ENCODE measurements around the gene NKD2.

NKD2 gene

DNA sequence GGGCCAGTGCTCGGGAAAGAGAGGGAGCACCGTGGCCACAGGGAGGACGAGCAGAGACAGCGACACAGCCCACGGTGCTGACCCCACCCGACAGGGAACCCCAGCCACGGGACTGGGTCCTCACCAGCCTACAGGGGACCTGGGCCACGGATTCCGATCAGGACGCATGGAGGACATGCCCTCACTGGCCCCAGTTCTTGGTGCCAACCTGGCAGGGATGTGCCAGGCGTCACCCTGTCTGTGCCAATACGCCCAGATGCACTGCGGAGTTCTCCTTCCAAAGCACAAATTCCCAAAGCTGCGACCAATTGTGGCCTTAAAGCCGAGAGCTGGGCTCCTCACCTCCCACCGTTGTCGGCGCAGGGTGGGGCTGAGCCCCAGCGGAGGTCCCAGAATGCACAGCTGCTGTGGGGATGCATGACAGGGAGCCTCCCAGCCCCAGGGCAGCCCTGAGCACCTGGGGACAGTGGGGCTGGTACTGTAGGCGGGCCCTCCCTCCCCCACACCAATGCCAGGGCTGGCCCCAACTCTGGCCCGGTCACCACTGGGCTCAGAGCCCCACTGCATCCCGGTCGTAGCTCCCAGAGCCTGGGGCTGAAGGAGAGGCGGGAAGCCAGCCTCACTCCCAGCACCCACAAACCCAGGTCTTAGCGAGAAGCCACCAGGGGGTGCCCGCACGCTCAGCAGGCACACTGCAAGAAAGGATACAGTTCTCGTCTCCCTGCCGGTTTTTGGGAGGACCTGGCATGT, 44.2 kb downstream of the NKD2 start:
- no peak overlapping the region for H3K27ac ChIP-seq (ENCODE audit: low read length)
- no peaks in the 10 kb centered on the region for H3K9me3 ChIP-seq (ENCODE audit: control insufficient read depth, low read depth, low read length)
- H3K4me1 ChIP-seq (ENCODE audit: control insufficient read depth, low read depth, low read length), result no peaks in the 10 kb centered on the region
- no peak overlapping the region for H3K9ac ChIP-seq (ENCODE audit: low read length)
- no peaks in the 10 kb centered on the region for H3K27me3 ChIP-seq (ENCODE audit: control insufficient read depth, insufficient read depth, low read length)
- peaks cover 6% of the 10 kb centered on the region for H3K36me3 ChIP-seq (ENCODE audit: control insufficient read depth, low read depth, low read length)
- no peak overlapping the region for H3K4me3 ChIP-seq (ENCODE audit: low read length)

GRCh38 chr5:1053391-1054017, 44.9 kb downstream of the NKD2 start:
- H3K27ac ChIP-seq (ENCODE audit: low read length), result no peak overlapping the region
- no peaks in the 10 kb centered on the region for H3K9me3 ChIP-seq (ENCODE audit: control insufficient read depth, low read depth, low read length)
- no peak overlapping the region for H3K9ac ChIP-seq (ENCODE audit: low read length)
- H3K36me3 ChIP-seq (ENCODE audit: control insufficient read depth, low read depth, low read length), result peaks cover 9% of the 10 kb centered on the region
- no peaks in the 10 kb centered on the region for H3K27me3 ChIP-seq (ENCODE audit: control insufficient read depth, insufficient read depth, low read length)
- H3K4me3 ChIP-seq (ENCODE audit: low read length), result no peak overlapping the region
- no peaks in the 10 kb centered on the region for H3K4me1 ChIP-seq (ENCODE audit: control insufficient read depth, low read depth, low read length)

DNA sequence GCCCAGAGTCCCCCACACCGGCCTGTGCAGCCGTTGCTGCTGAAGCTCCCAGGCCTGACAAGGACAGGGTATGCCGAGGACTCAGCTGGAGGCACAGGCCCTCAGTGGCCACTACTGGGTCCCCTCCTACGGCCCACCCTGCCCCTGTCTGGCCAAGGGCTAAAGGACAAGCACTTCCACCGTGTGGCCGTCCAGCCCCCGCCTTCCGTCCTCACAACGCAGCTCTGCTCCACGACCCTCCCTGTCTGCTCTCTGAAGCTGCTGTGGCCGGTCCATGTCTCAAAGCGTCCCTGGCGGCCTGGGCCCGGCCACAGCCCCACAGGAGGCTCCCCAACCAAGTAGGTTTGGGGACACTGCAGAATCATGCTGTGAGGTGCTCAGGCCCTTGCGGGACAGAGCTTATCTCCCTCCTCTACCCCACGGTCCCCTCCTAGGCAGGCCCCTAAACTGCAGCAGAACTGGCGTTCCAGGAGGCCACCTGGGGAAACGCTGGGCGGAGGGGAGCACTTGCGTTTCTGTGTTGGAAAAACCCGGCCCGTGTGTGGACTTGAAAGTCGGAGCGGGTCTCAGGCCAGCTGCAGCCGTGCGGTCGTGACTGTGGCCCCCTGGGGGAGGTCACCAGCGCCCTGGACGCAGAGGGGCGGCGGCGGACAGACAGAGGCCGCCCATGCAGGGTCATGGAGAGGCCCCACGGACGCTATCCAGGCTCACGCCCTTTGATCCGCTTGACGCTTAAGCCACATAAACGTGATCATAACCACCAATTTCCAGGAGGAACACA, 45.6 kb downstream of the NKD2 start:
- Histone ChIP-seq H3K4me3 (ENCODE audit: low read length) (no peak overlapping the region), H3K27me3 (ENCODE audit: control insufficient read depth, insufficient read depth, low read length) (no peaks in the 10 kb centered on the region), H3K9ac (ENCODE audit: low read length) (no peak overlapping the region), H3K9me3 (ENCODE audit: control insufficient read depth, low read depth, low read length) (no peaks in the 10 kb centered on the region), H3K27ac (ENCODE audit: low read length) (no peak overlapping the region), H3K36me3 (ENCODE audit: control insufficient read depth, low read depth, low read length) (peaks cover 9% of the 10 kb centered on the region), H3K4me1 (ENCODE audit: control insufficient read depth, low read depth, low read length) (no peaks in the 10 kb centered on the region)

DNA sequence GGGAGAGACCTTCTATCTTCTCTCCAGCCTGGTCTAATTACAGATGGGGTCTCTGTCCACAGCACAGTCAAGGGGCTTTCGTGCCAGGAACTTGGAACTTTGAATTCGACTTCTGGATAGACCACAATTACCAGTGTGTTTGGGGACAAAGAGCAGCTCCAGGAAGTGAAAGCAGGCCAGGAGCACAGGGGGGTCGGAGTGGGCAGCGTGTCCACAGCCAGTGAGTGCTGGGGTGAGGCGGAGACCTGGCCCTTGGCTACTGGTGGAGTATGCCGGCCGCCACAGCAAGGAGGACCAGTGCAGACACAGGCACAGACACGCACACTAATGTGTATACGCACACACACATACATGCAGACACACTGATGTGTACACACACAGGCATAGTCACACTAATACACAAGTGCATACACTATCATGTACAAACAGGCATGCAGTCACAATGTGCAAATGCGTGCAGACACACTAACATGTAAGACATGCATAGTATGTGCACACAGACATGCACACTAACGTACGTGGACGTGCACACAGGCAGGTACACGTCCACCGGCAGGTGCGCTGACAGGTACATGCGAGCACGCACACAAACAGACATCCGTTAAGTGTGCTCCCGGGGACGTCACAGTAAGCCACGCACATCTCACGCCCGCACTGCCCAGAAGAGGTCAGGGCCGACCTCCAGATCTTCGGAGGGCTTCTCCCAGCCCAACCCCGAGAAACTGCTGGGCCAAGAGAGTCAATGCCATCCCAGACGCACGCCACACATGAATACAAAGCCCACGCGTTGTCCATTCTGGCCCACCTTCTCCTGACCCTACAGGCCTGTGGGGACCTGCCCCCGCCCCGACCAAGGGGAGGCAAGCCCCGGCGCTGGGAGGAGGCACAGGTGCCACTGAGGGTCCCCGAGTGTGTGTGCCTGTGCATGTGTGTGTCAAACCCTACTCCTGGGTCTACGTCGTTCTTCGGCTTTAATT, 46.5 kb downstream of the NKD2 start:
- no peak overlapping the region for H3K4me3 ChIP-seq (ENCODE audit: low read length)
- no peaks in the 10 kb centered on the region for H3K27me3 ChIP-seq (ENCODE audit: control insufficient read depth, insufficient read depth, low read length)
- H3K4me1 ChIP-seq (ENCODE audit: control insufficient read depth, low read depth, low read length), result no peaks in the 10 kb centered on the region
- H3K9me3 ChIP-seq (ENCODE audit: control insufficient read depth, low read depth, low read length), result no peaks in the 10 kb centered on the region
- peaks cover 13% of the 10 kb centered on the region for H3K36me3 ChIP-seq (ENCODE audit: control insufficient read depth, low read depth, low read length)
- H3K9ac ChIP-seq (ENCODE audit: low read length), result no peak overlapping the region
- no peak overlapping the region for H3K27ac ChIP-seq (ENCODE audit: low read length)

DNA sequence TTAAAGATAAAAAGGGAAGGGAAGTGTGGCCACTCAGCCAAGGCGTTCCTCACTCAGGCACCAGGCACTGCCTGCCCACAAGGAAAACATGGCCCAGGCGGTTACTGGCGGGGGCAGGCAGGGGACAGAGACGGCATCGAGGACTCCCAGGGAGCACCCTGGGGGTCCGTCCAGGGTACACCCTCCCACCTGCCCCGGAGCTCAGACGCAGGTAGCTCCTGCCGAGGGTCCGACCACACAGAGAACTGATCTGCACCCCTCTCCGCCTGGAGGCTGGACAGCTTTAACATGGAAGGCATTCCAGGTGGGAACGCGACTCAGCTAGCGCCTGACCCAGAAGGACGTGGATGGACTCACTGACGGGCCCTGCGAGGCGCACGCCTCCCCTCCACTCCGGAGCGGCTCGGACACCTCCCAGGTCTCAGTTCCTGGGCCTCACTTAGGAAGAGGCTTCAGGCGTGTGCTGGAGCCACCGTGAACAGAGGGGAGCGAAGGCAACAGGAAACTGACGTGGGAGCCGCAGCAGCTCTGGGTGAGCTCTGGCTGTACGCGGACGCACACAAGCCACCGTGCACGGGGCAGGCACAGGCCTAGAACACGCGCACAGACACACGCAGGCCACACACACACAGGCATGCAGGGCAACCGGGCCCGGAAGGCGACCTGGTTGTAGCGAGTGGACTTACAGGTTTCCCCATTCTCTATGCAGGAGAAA, 47.5 kb downstream of the NKD2 start:
- no peak overlapping the region for H3K9ac ChIP-seq (ENCODE audit: low read length)
- no peaks in the 10 kb centered on the region for H3K9me3 ChIP-seq (ENCODE audit: control insufficient read depth, low read depth, low read length)
- no peaks in the 10 kb centered on the region for H3K4me1 ChIP-seq (ENCODE audit: control insufficient read depth, low read depth, low read length)
- H3K27ac ChIP-seq (ENCODE audit: low read length), result no peak overlapping the region
- H3K36me3 ChIP-seq (ENCODE audit: control insufficient read depth, low read depth, low read length), result peaks cover 20% of the 10 kb centered on the region
- H3K4me3 ChIP-seq (ENCODE audit: low read length), result no peak overlapping the region
- no peaks in the 10 kb centered on the region for H3K27me3 ChIP-seq (ENCODE audit: control insufficient read depth, insufficient read depth, low read length)

DNA sequence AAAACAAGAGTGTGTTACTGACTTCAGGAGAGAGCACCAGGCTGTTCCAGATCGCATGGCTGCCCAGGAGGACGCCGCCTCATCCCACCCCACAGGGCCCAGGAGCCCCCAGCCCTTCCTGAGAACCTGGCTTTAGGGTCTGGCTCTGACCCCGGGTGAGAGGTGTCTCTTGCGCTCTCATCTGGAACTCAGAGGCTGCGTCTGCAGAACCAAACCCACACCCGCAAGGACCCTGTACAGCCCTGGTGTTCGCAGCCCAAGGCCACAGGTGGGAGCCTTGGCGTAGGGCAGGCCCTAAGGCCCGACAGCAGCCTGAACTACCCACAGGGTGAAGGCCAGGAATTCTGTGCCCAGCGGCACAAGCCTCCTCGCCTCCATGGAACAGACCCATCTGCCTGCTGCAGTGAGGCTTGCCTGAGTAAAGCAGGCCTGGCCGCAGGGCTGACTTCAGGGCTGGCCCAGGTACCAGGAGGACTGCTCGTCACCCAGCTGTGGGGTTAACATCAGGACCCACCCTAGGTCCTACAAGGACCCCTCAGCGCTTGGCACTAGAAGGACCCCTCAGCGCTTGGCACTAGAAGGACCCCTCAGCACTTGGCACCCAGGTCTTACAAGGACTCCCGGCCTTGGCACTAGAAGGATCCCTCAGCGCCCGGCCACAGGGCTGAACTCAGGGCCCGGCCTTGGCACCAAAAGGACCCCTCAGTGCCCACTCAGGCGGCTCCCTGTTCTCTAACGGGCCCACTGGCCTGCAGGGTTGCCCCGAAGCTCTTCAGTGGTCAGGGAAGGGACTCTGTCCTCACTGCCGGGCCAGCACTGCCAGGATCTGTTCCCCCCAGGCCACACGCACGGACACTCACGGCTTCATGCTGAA, 48.2 kb downstream of the NKD2 start:
- Histone ChIP-seq H3K36me3 (ENCODE audit: control insufficient read depth, low read depth, low read length) (peaks cover 20% of the 10 kb centered on the region), H3K9me3 (ENCODE audit: control insufficient read depth, low read depth, low read length) (no peaks in the 10 kb centered on the region), H3K4me1 (ENCODE audit: control insufficient read depth, low read depth, low read length) (no peaks in the 10 kb centered on the region), H3K27me3 (ENCODE audit: control insufficient read depth, insufficient read depth, low read length) (no peaks in the 10 kb centered on the region), H3K9ac (ENCODE audit: low read length) (no peak overlapping the region), H3K4me3 (ENCODE audit: low read length) (no peak overlapping the region), H3K27ac (ENCODE audit: low read length) (no peak overlapping the region)

DNA sequence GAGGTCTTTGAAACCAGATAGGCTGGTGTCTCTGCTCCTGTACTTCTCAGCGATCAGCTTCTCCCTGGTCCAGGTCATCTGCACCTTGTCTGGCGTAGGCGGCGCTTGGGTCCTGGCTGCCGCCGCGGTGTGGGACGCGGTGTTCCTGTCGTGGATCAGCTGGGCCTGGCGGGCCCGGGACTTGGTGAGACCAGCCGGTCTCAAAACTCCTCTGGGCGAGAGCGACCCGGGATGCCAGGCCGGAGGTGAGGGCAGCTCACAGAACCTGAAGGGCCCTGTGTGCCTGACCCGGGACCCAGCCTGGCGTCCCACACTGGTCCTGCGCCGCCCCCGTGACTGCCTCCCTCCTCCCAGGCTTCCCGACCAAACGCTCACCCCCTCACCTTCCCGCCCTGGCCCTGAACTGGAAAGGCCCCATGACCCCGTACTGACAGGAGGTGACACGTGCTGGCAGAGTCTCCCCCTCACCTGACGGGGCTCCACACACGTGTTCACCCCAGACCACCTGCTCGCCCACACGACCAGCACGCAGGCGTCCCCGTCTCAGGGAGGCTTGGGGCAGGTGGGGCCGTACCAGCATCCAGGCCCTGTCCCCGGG, 49.0 kb downstream of the NKD2 start:
- no peaks in the 10 kb centered on the region for H3K4me1 ChIP-seq (ENCODE audit: control insufficient read depth, low read depth, low read length)
- no peaks in the 10 kb centered on the region for H3K9me3 ChIP-seq (ENCODE audit: control insufficient read depth, low read depth, low read length)
- H3K4me3 ChIP-seq (ENCODE audit: low read length), result no peak overlapping the region
- H3K27ac ChIP-seq (ENCODE audit: low read length), result no peak overlapping the region
- H3K27me3 ChIP-seq (ENCODE audit: control insufficient read depth, insufficient read depth, low read length), result no peaks in the 10 kb centered on the region
- H3K36me3 ChIP-seq (ENCODE audit: control insufficient read depth, low read depth, low read length), result peaks cover 23% of the 10 kb centered on the region
- H3K9ac ChIP-seq (ENCODE audit: low read length), result no peak overlapping the region

GRCh38 chr5:1058083-1058945, 49.7 kb downstream of the NKD2 start:
- H3K27ac ChIP-seq (ENCODE audit: low read length), result no peak overlapping the region
- no peaks in the 10 kb centered on the region for H3K9me3 ChIP-seq (ENCODE audit: control insufficient read depth, low read depth, low read length)
- H3K9ac ChIP-seq (ENCODE audit: low read length), result no peak overlapping the region
- no peak overlapping the region for H3K4me3 ChIP-seq (ENCODE audit: low read length)
- no peaks in the 10 kb centered on the region for H3K27me3 ChIP-seq (ENCODE audit: control insufficient read depth, insufficient read depth, low read length)
- H3K36me3 ChIP-seq (ENCODE audit: control insufficient read depth, low read depth, low read length), result peaks cover 29% of the 10 kb centered on the region
- H3K4me1 ChIP-seq (ENCODE audit: control insufficient read depth, low read depth, low read length), result no peaks in the 10 kb centered on the region

Data from iPS-18a (cell line).